NT2/D1 (cell line): ENCODE data around the gene MCAT.

Source experiments
- DNase-seq: peaks from one replicate; pipeline ENCODE4 v3.0.0-alpha.2; 2011; ENCODE audit warnings: low read depth, low spot score
- H3K27me3 ChIP-seq: 2 replicates; pipeline ENCODE4 v1.6.0; 2011; ENCODE audit warnings: mild to moderate bottlenecking; ENCODE audit not compliant: insufficient read length, insufficient read depth
- H3K36me3 ChIP-seq: 2 replicates; pipeline ENCODE4 v1.6.1; 2011; ENCODE audit warnings: mild to moderate bottlenecking, low read length, mixed read lengths; ENCODE audit not compliant: insufficient read depth, insufficient read length
- H3K4me1 ChIP-seq: 2 replicates; pipeline ENCODE4 v1.5.1; 2011; ENCODE audit not compliant: insufficient read depth, insufficient read length
- H3K4me3 ChIP-seq: 2 replicates; pipeline ENCODE4 v1.5.1; 2011; ENCODE audit warnings: low read depth; ENCODE audit not compliant: insufficient read length
- H3K9ac ChIP-seq: 2 replicates; pipeline ENCODE4 v1.6.0; 2011; ENCODE audit warnings: low read depth; ENCODE audit not compliant: insufficient read length
- H3K9me3 ChIP-seq: 2 replicates; pipeline ENCODE4 v1.5.1; 2011; ENCODE audit warnings: mild to moderate bottlenecking, low read length; ENCODE audit not compliant: insufficient read depth
- SUZ12 ChIP-seq: IDR thresholded peaks from 2 replicates; pipeline ENCODE4 v1.6.1; 2011; ENCODE audit not compliant: insufficient read length, insufficient read depth; ENCODE audit errors: extremely low read depth
- YY1 ChIP-seq: IDR thresholded peaks from 2 replicates; pipeline ENCODE4 v1.6.1; 2011; ENCODE audit not compliant: insufficient read length, insufficient read depth
- ZNF274 ChIP-seq: IDR thresholded peaks from 2 replicates; pipeline ENCODE4 v1.6.1; 2011; ENCODE audit warnings: mild to moderate bottlenecking, low read depth, low read length

The MCAT gene

DNA sequence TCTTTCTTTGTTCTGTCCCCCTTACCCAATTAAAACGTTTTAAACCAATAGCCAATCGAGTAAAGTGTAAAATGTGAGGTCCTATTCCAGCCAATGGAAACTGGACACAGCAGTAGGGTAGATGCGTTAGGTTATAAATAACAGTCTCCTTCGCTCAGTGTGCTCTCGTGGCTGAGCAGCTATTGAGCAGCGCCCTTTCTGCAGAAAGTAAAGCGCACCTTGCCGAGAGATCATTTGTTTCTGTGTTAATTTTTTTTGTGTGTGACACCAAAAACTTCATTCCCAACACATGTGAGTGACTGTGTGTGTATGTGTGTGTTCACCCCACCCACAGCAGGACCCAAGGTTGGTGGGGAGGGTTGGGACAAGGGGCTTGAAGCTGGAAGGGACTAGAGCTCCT lies 46.8 kb downstream of the MCAT start:
- Histone ChIP-seq H3K9ac (no peak overlapping the region), H3K9me3 (peaks cover 20% of the 10 kb centered on the region; the same call in 1 of the 2 replicates), H3K4me1 (peaks cover 4% of the 10 kb centered on the region), H3K36me3 (no peaks in the 10 kb centered on the region), H3K27me3 (no peaks in the 10 kb centered on the region), H3K4me3 (no peak overlapping the region)
- no peak for DNase-seq
- no peak for TF ChIP-seq YY1
- TF ChIP-seq SUZ12: no peak
- no peak for TF ChIP-seq ZNF274

- H3K9me3 ChIP-seq: peaks cover 20% of the 10 kb centered on the region; the same call in 1 of the 2 replicates
- H3K36me3 ChIP-seq: no peaks in the 10 kb centered on the region
- DNase-seq: no peak
- no peaks in the 10 kb centered on the region for H3K27me3 ChIP-seq
- peaks cover 4% of the 10 kb centered on the region for H3K4me1 ChIP-seq
- H3K9ac ChIP-seq: no peak overlapping the region
- no peak overlapping the region for H3K4me3 ChIP-seq
- TF ChIP-seq SUZ12: no peak
- no peak for TF ChIP-seq YY1
- no peak for TF ChIP-seq ZNF274
These were observed 48.6 kb downstream of the MCAT start for GRCh38 chr22:43094551-43094950.

DNA sequence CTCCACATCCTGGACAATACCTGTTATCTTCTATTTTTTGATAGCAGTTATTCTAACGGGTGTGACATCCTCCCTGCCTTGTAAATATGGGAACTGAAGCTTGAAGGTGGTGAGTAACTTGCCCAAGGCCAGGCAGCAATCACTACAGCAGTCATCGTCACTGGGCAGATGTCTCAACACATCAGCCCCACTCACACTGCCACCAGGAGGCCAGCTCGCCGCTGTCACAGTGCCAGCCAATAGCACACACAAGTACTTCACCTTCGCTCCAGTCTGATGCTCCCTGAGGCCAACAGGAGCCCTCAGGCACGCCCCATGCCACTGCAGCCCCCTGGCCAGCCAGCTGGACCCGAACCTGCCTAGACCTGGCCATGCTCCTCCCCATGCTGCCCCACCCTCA lies 49.1 kb downstream of the MCAT start:
- Histone ChIP-seq H3K9me3 (peaks cover 20% of the 10 kb centered on the region; the same call in 1 of the 2 replicates), H3K4me1 (peaks cover 4% of the 10 kb centered on the region), H3K4me3 (no peak overlapping the region), H3K9ac (no peak overlapping the region), H3K36me3 (no peaks in the 10 kb centered on the region), H3K27me3 (no peaks in the 10 kb centered on the region)
- TF ChIP-seq SUZ12 (no peak), YY1 (no peak), ZNF274 (no peak)
- no peak for DNase-seq

DNA sequence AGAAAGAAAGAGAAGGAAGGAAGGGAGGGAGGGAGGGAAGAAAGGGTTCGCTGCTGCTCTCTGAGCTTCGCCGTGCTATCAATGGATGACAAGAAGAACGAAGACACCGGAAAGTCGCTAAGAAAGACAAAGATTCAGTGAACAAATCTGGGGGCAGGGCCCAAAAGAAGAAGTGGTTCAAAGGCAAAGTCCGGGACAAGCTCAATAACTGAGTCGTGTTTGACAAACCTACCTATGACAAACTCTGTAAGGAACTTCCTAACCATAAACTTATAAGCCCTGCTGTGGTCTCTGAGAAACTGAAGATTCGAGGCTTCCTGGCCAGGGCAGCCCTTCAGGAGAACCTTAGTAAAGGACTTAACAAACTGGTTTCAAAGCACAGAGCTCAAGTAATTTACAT lies 51.1 kb downstream of the MCAT start:
- Histone ChIP-seq H3K9ac (no peak overlapping the region), H3K36me3 (no peaks in the 10 kb centered on the region), H3K27me3 (no peaks in the 10 kb centered on the region), H3K4me1 (peaks cover 4% of the 10 kb centered on the region), H3K4me3 (no peak overlapping the region), H3K9me3 (peaks cover 16% of the 10 kb centered on the region; the same call in 1 of the 2 replicates)
- TF ChIP-seq YY1 (no peak), SUZ12 (no peak)
- no peak for DNase-seq

DNA sequence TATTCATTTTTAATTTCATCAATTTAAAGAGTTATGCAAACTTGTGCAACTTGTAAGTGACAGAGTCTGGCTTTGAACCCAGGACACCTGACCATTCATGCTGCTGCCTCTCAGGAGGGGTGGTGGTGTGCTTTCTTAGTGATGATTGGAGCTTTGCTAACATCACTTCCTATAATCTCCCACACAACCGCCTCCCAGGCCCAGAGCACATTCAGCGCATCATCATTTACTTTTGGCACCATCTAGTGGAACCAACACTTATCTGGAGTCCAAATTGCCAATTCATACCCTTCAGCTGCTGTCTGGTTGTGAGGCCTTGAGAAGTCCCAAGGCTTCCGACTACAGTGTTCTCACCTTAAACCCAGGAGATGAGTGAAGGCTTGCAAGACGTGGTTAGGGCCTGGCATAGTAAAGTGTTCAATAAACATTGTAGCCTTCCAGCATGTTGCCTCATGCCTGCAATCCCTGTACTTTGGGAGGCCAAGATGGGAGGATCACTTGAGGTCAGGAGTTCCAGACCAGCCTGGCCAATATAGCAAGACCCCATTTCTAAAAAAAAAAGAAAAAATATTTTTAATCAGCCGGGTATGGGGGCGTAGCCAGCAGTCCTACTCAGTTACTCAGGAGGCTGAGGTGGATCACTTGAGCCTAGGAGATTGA lies 52.9 kb downstream of the MCAT start:
- Histone ChIP-seq H3K4me3 (no peak overlapping the region), H3K27me3 (no peaks in the 10 kb centered on the region), H3K9ac (no peak overlapping the region)

DNA sequence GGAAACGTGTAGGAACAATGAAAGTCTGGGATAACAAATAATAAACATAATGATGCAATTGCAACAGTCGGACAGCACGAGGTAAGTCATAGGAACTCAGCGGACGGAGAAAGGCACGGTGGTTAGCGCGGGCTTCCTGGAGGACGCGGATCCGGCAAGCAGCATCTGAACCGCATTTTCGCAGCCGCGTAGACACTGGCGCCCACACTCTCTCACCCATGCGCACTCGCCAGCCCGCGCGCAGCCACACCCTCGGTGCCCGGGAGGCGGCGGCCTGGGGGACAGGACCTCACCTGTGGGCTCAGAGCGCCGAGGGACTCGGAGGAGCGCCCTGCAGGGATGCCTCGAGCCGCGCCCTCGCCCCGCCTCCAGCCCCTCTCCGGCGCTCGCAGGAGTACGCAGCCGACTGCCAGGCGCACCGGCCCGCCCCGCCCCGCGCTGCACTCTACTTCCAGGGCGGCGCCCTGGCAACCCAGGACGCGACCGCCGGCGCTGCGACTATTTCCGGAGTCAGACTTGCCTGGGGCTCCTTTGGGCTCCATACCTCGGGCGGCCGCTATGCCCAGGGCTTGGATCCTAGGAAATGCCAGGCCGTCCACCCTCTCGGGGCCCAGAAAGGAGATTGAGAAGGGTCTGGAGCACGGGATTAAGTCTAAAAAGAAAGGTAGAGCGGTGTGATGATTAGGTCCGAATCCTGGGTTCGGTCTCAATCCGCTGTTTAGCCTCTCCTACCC lies 54.0 kb downstream of the MCAT start, which contains the start of gene TTLL1:
TSS of gene TTLL1 (minus strand) at position 408 of the 734 bp plus-strand sequence. CDS start 13,805 bp downstream, outside the sequence.
- H3K4me3 ChIP-seq: peak within 1 kb of the TSS; percentile 74
- H3K27me3 ChIP-seq: no peaks in the 10 kb centered on the region
- TF ChIP-seq ZNF274: no peak
- TF ChIP-seq SUZ12: no peak
- no peak for TF ChIP-seq YY1
- peaks cover 2% of the 10 kb centered on the region for H3K4me1 ChIP-seq
- DNase-seq: peak; percentile 76
- peak within 1 kb of the TSS; percentile 61 for H3K9ac ChIP-seq
- no peaks in the 10 kb centered on the region for H3K9me3 ChIP-seq
- peaks cover 2% of the 10 kb centered on the region for H3K36me3 ChIP-seq

More for the DNA sequence above, 52.9 kb downstream of the MCAT start:
- DNase-seq: no peak
- Histone ChIP-seq H3K9me3 (0 out of 2 replicates have a peak, but pooled peaks cover under 1% of the 10 kb centered on the region), H3K36me3 (peaks cover 2% of the 10 kb centered on the region), H3K4me1 (peaks cover 4% of the 10 kb centered on the region)
- TF ChIP-seq YY1: no peak
- no peak for TF ChIP-seq SUZ12
- no peak for TF ChIP-seq ZNF274

DNA sequence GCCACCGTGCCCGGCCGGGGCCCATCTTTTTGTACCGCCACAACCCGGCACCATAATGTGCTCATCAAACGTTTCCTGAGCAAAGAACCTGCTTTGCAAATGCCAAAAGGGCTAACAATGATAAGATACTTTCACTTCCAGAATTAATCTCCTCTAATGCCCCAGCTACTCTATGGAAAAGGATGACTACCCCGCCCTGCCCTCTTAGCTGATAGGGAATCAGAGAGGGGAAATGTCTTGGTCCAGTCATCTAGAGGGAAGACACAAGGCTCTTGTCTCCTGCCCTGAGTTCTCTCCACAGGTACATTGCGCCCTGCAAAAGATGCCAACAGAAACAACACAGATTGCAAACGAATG lies 54.6 kb downstream of the MCAT start:
- no peak for DNase-seq
- TF ChIP-seq ZNF274: no peak
- no peak for TF ChIP-seq YY1
- TF ChIP-seq SUZ12: no peak
- H3K4me3 ChIP-seq: peak overlapping the region; percentile 74
- peaks cover 2% of the 10 kb centered on the region for H3K36me3 ChIP-seq
- H3K9me3 ChIP-seq: no peaks in the 10 kb centered on the region
- H3K27me3 ChIP-seq: no peaks in the 10 kb centered on the region
- no peaks in the 10 kb centered on the region for H3K4me1 ChIP-seq
- peak overlapping the region; percentile 61 for H3K9ac ChIP-seq
